HCT116 (cell line): ENCODE data around the gene ACTR8.

Source experiments
- CEBPB ChIP-seq: IDR thresholded peaks from 2 replicates; pipeline ENCODE4 v1.6.1; 2012; ENCODE audit warnings: low read depth
- EGR1 ChIP-seq: IDR thresholded peaks from 2 replicates; pipeline ENCODE4 v1.6.1; 2012; ENCODE audit warnings: low read depth
- EZH2 ChIP-seq: fragments of 200-600 bp; sonication (generic); IDR thresholded peaks from 2 replicates; pipeline ENCODE4 v1.6.1; 2017; ENCODE audit warnings: antibody characterized with exemption, mixed run types
- EZH2phosphoT487 ChIP-seq: fragments of 200-600 bp; IDR thresholded peaks from 2 replicates; pipeline ENCODE4 v1.6.1; 2018; ENCODE audit warnings: antibody characterized with exemption, borderline replicate concordance
- POLR2A ChIP-seq: IDR thresholded peaks from 2 replicates; pipeline ENCODE4 v1.7.0; 2011; ENCODE audit warnings: borderline replicate concordance; ENCODE audit not compliant: insufficient read depth, insufficient read length; ENCODE audit errors: extremely low read depth
- POLR2AphosphoS5 ChIP-seq: IDR thresholded peaks from 2 replicates; pipeline ENCODE4 v1.6.1; 2011; ENCODE audit warnings: mild to moderate bottlenecking, low read depth, low read length, moderate library complexity
- SP1 ChIP-seq: IDR thresholded peaks from 2 replicates; pipeline ENCODE4 v1.6.1; 2012; ENCODE audit warnings: low read depth
- SRF ChIP-seq: IDR thresholded peaks from 2 replicates; pipeline ENCODE4 v1.6.1; 2012; ENCODE audit warnings: low read depth
- ZNF274 ChIP-seq: fragments of 200-500 bp; sonication (Bioruptor generic); IDR thresholded peaks from 2 replicates; pipeline ENCODE4 v1.6.1; 2014; ENCODE audit warnings: mild to moderate bottlenecking, low read depth, low read length, inconsistent platforms
- TF ChIP-seq, protein P1 (sequence below), 3 experiments: fragments of 200-600 bp in 1 of 3; sonication (generic) in 1 of 3; IDR thresholded peaks in 2 of 3; conservative IDR thresholded peaks in 1 of 3; 2 replicates each; pipeline ENCODE4 v1.5.1; 2012 to 2017; ENCODE audit warnings: low read depth in 2 of 3, low read length in 2 of 3, antibody characterized with exemption in 1 of 3, borderline replicate concordance in 1 of 3, control low read depth in 1 of 3, mild to moderate bottlenecking in 1 of 3, mixed read lengths in 1 of 3, mixed run types in 1 of 3, moderate library complexity in 1 of 3; ENCODE audit not compliant: insufficient read depth in 1 of 3
- TF ChIP-seq, protein P2 (sequence below): IDR thresholded peaks from 2 replicates; pipeline ENCODE4 v1.6.1; 2012
- TF ChIP-seq, protein P3 (sequence below): IDR thresholded peaks from 2 replicates; pipeline ENCODE4 v1.6.1; 2011; ENCODE audit warnings: mild to moderate bottlenecking, low read length, moderate library complexity; ENCODE audit not compliant: insufficient replicate concordance; ENCODE audit errors: extremely low read depth
- TF ChIP-seq, protein P4 (sequence below): IDR thresholded peaks from 2 replicates; pipeline ENCODE4 v1.6.1; 2012
- TF ChIP-seq, protein P5 (sequence below): IDR thresholded peaks from 2 replicates; pipeline ENCODE4 v1.6.1; 2012; ENCODE audit warnings: low read depth

DNA sequence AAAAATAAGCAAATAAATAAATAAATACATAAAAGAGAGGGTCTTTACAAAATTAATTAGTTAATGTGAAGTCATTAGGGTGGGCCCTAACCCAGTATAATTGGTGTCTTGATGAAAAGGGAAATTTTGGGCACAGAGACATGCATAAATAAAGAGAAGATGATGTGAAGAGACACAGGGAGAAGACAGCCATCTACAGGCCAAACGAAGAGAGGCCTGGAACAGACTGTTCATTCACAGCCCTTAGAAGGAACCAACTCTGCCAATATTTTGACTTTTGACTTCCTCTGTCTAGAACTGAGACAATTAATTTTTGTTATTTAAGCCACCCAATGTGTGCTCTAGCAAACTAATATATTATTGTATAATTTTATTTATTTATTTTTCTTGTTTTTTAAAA, 39.3 kb upstream of the ACTR8 start:
- TF ChIP-seq POLR2A (no peak), SP1 (no peak), EGR1 (no peak), EZH2phosphoT487 (no peak), ZNF274 (no peak), POLR2AphosphoS5 (no peak), EZH2 (no peak), SRF (no peak), CEBPB (no peak)
- TF ChIP-seq, protein P1, sequence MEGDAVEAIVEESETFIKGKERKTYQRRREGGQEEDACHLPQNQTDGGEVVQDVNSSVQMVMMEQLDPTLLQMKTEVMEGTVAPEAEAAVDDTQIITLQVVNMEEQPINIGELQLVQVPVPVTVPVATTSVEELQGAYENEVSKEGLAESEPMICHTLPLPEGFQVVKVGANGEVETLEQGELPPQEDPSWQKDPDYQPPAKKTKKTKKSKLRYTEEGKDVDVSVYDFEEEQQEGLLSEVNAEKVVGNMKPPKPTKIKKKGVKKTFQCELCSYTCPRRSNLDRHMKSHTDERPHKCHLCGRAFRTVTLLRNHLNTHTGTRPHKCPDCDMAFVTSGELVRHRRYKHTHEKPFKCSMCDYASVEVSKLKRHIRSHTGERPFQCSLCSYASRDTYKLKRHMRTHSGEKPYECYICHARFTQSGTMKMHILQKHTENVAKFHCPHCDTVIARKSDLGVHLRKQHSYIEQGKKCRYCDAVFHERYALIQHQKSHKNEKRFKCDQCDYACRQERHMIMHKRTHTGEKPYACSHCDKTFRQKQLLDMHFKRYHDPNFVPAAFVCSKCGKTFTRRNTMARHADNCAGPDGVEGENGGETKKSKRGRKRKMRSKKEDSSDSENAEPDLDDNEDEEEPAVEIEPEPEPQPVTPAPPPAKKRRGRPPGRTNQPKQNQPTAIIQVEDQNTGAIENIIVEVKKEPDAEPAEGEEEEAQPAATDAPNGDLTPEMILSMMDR (IDR thresholded peaks at IDR 0.05 in 2 of 3, conservative IDR thresholded peaks at IDR 0.05 in 1 of 3; ENCODE audit: borderline replicate concordance in 1 of 3, insufficient read depth in 1 of 3, low read depth in 2 of 3, low read length in 2 of 3), result peak; percentile 51 to 62 (median 56); a peak in 5 of 6 replicates
- TF ChIP-seq, protein P2, sequence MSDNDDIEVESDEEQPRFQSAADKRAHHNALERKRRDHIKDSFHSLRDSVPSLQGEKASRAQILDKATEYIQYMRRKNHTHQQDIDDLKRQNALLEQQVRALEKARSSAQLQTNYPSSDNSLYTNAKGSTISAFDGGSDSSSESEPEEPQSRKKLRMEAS, result no peak
- TF ChIP-seq, protein P3, sequence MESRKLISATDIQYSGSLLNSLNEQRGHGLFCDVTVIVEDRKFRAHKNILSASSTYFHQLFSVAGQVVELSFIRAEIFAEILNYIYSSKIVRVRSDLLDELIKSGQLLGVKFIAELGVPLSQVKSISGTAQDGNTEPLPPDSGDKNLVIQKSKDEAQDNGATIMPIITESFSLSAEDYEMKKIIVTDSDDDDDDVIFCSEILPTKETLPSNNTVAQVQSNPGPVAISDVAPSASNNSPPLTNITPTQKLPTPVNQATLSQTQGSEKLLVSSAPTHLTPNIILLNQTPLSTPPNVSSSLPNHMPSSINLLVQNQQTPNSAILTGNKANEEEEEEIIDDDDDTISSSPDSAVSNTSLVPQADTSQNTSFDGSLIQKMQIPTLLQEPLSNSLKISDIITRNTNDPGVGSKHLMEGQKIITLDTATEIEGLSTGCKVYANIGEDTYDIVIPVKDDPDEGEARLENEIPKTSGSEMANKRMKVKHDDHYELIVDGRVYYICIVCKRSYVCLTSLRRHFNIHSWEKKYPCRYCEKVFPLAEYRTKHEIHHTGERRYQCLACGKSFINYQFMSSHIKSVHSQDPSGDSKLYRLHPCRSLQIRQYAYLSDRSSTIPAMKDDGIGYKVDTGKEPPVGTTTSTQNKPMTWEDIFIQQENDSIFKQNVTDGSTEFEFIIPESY, result no peak
- TF ChIP-seq, protein P4, sequence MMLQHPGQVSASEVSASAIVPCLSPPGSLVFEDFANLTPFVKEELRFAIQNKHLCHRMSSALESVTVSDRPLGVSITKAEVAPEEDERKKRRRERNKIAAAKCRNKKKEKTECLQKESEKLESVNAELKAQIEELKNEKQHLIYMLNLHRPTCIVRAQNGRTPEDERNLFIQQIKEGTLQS, result no peak
- TF ChIP-seq, protein P5, sequence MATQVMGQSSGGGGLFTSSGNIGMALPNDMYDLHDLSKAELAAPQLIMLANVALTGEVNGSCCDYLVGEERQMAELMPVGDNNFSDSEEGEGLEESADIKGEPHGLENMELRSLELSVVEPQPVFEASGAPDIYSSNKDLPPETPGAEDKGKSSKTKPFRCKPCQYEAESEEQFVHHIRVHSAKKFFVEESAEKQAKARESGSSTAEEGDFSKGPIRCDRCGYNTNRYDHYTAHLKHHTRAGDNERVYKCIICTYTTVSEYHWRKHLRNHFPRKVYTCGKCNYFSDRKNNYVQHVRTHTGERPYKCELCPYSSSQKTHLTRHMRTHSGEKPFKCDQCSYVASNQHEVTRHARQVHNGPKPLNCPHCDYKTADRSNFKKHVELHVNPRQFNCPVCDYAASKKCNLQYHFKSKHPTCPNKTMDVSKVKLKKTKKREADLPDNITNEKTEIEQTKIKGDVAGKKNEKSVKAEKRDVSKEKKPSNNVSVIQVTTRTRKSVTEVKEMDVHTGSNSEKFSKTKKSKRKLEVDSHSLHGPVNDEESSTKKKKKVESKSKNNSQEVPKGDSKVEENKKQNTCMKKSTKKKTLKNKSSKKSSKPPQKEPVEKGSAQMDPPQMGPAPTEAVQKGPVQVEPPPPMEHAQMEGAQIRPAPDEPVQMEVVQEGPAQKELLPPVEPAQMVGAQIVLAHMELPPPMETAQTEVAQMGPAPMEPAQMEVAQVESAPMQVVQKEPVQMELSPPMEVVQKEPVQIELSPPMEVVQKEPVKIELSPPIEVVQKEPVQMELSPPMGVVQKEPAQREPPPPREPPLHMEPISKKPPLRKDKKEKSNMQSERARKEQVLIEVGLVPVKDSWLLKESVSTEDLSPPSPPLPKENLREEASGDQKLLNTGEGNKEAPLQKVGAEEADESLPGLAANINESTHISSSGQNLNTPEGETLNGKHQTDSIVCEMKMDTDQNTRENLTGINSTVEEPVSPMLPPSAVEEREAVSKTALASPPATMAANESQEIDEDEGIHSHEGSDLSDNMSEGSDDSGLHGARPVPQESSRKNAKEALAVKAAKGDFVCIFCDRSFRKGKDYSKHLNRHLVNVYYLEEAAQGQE, result no peak
